NCI-H1436 (cell line): ENCODE results near the gene ODF2.
"Not testable (repeated sequence)": the region's sequence is repeated elsewhere in the genome, so short reads cannot be mapped to it uniquely, and the experiment has no call there.

Experiments used
- DNase-seq: peaks from one replicate; lab custom pipeline; 2025; lab: John Stamatoyannopoulos, UW

Gene ODF2

GRCh38 chr9:128484686-128485413 lies 29.0 kb downstream of the ODF2 start:
- no peak for DNase-seq

DNA sequence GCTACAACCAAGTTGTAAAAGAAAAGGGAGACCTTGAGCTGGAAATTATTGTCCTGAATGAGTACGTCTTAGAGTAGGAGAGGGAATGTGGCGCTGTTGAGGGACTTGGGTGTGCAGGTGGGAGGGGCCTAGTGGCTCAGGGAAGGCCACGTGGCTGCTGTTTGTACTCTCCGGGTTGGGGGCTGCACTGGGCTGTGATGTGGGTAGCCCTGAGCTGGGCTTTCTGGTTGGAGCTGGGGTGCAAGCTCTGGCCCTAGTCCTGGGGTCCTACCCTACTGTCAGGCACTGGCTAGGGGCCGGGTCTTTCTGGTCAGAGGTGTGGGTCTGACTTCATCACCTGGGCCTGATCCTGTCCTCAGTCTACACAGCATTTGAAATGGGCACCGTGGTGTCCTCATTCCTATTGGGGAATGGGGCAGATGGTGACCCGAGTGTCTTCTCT lies 29.6 kb downstream of the ODF2 start:
- DNase-seq = no peak

DNA sequence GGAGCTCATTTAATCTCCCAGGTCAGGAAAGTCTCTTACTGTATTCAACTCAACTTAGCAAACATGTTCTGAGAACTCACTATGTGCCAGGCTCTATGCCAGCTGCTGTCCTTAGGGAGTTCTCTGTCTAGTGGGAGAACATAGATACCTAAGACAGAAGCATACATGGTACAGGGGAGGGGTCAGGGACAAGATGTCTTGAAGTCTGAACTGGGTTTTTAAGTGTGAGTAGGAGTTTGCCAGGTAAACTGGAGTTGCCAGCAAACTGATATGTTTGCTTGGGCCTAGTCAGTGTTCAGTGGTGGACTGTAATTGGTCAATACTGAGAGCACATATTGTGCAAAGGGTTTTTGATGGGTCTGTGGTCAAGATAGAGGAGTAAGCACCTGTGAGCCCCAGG lies 30.4 kb downstream of the ODF2 start:
- no peak for DNase-seq

GRCh38 chr9:128493424-128493823 lies 37.6 kb downstream of the ODF2 start:
- DNase-seq = no peak

- DNase-seq = no peak
Observed at GRCh38 chr9:128494108-128494745, 38.4 kb downstream of the ODF2 start.

- DNase-seq = no peak
Observed at GRCh38 chr9:128494746-128495129, 38.9 kb downstream of the ODF2 start.

DNA sequence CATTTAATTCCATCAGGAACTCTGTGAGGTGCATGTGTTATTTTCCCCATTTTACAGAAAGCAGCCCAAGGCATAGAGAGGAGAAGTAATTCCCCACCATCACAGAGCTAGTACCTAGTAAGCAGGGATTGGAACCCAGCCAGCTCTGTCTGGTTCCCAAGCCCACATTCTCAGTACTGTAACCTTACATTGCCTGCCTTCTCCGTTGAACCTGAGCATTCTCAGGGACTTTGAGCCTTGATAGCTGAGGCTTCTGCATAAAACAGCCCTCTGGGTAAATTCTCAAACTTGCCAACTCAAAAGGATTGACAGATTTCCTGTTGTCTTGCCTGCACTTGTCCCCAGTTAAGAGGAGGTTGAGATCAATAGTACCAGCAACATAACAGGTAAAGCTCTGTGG lies 39.5 kb downstream of the ODF2 start:
- DNase-seq = no peak

DNA sequence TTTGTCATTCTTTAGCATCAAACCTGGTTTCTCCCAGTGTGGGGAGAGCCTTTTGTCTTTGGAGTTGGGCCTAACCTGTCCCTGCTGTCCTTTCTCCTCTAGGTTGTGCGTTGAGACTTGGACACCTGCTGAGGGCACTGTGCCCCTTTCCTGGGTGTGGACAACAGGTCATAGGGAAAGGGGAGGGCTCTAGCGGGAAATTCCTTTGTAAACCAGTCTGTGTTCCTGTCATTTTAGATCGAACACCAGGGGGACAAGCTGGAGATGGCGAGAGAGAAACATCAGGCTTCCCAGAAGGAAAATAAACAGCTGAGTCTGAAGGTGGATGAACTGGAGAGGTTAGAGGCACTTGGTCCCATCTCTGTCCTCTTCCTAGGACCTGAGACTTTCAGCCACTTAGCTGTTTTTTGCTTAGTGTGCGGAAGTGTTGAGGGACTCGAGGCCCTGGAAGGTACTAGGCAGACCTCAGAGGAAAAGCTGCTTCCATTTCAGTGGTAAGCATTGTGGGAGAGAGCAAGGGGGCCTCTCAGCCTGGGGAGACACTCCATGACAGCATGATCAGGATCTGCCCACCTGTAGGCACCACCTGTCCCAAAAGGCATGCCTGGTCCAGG lies 40.1 kb downstream of the ODF2 start:
- no peak for DNase-seq

DNA sequence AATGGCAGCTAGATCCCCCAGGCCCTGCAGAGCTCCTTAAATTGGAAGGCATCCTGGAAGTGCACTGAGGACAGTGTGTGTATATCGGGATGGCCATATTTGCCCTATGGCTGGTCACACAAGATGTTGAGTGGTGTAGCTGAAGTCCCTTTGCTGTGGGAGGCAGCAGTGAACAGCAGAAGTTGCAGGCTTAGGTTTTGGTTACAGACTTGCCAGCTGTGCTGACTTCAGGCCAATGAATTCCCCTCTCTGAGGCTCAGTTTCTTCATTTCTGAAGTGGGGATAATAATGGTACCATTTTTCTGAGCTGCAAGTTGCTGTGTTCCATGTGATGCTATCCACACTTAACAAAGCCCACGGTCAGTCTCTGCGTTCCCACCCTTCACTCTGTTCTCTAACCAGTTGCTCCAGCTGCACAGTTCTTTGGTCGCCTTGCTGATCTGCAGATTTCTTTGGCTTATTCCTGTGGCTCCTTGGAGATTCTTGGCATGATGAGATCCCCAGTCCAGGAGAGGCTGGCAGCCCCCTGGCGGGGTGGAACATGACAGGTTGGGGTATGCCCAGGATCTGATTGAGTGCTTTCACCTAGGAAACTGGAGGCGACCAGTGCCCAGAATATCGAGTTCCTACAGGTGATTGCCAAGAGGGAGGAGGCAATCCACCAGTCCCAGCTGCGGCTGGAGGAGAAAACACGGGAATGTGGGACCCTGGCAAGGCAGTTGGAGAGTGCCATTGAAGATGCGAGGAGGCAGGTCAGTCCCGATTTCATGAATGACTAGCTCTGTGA lies 42.2 kb downstream of the ODF2 start:
- no peak for DNase-seq

- no peak for DNase-seq
Observed at GRCh38 chr9:128498911-128499310, 43.1 kb downstream of the ODF2 start.

- DNase-seq = no peak
Observed at GRCh38 chr9:128499920-128500319, 44.1 kb downstream of the ODF2 start.

- not testable (repeated sequence) for DNase-seq
Observed at GRCh38 chr9:128503415-128503825, 47.6 kb downstream of the ODF2 start.

DNA sequence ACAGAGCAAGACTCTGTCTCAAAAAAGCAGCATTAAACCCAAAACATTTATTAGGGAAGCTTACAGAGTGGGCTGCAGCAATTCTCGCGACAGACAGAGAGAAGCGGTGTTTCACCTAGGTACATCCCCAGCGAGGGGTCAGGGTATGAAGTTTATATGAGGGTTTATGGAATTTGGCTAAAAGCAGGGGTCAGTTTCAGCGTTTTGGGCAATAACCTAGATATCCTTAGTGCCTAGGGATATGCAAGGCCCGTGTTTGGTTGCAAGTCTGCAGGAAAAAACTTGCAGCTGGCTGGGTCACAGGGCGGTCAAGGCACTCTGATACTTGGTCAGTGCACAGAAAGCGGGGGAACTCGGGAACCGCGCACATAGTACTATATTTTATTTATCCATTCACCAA lies 48.1 kb downstream of the ODF2 start:
- DNase-seq = no peak

DNA sequence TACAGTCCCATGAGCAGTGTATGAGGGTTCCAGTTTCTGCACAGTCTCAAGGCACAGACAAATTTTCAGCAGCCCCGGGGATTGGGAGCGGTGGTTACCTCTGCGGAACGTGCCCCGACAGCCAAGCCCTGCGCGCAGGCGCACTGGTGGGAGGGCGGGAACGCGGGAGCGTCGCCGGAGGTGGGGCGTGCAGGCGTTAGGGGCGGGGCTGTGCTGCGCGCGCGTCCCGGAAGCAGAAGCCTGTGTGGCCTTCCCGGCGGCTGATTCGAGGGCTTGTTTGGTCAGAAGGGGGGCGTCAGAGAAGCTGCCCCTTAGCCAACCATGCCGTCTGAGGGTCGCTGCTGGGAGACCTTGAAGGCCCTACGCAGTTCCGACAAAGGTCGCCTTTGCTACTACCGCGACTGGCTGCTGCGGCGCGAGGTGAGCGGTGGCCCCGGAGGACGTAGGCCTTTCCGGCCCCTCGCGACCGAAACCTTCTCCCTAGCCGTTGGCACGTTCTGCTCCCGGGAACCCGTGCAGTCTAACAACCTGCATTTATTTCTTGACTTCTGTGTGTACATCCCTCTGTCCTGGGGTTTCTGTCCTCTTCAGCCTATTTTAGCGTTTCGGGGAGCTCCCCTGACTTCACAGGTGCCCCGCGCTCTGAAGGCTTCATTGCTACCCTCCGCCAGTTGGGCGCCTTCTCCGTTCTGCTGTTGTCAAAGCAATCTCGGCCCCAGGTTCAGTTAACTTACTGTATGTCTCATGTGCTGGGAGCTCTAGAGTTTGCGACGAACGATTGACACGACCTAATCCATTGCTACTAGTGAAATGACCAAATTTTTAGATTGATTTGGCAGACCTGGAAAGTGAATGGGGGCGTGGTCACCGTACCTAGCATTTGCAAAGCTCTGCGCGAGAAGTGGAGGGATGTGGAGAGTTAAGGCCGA lies 48.9 kb downstream of the ODF2 start, which contains the start of gene GLE1:
TSS of gene GLE1 (plus strand) at position 235 of the 929 bp plus-strand sequence. CDS start at position 322, 87 bp downstream.
- DNase-seq = peak; percentile 92

- no peak for DNase-seq
Observed at GRCh38 chr9:128505414-128505765, 49.6 kb downstream of the ODF2 start.

DNA sequence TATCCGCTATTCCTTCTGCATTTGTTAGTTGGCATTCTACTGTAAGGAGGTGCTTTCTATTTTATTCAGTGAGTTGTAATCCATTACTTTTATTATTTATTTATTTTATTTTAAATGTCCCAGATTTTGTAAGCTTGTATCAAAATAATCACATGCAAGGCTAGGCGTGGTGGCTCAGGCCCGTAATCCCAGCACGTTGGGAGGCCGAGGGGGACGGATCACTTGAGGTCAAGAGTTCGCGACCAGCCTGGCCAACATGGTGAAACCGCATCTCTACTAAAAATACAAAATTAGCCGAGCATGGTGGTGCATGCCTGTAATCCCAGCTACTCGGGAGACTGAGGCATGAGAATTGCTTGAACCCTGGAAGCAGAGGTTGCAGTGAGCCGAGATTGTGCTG lies 50.1 kb downstream of the ODF2 start:
- DNase-seq = not testable (repeated sequence)

GRCh38 chr9:128512820-128513219 lies 57.0 kb downstream of the ODF2 start:
- DNase-seq = no peak

DNA sequence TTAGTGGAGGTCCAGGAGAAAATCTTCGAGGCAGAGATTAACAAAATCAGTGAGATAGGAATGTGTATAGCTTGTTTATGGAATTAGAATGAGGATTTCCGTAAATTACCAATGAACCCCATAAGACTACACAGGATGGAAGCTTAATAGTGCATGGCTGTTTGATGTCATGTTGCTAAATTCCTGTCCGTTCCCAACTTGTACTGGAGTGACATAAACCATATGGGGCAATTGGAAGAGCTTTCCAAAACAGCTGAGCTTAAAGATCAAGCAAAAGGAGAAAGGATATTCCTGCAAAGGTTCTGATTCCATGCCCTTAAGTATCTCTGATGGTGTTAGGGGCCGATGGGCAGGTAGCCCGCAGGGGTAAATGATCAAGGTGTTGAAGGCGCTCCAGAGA lies 66.2 kb downstream of the ODF2 start:
- DNase-seq = no peak

DNA sequence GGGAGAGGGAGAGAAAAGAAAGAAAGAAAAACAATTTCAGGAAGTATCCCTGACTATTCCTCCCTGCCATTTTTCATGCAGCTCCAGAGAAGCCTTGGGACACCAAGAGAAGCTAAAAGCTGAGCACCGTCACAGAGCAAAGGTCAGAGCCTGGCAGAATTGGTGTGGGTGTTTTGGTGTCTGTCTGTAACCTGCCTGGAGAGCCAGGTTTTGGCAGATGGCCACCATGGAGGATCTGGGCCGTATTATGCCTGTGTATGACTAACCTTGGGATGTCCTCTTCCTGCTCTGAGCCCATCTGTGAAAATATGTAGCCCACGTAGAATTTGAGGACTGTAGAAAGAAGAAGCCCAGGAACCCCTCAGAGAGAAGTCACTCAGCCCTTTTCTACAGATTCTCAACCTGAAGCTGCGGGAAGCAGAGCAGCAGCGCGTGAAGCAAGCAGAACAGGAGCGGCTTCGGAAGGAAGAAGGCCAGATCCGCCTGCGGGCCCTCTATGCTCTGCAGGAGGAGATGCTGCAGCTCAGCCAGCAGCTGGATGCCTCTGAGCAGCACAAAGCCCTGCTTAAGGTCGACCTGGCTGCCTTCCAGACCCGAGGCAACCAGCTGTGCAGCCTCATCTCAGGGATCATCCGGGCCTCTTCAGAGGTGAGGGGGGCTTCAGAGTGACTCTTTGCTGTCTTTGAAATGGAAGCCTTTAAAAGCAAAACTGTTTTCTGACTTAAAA lies 67.6 kb downstream of the ODF2 start:
- no peak for DNase-seq

DNA sequence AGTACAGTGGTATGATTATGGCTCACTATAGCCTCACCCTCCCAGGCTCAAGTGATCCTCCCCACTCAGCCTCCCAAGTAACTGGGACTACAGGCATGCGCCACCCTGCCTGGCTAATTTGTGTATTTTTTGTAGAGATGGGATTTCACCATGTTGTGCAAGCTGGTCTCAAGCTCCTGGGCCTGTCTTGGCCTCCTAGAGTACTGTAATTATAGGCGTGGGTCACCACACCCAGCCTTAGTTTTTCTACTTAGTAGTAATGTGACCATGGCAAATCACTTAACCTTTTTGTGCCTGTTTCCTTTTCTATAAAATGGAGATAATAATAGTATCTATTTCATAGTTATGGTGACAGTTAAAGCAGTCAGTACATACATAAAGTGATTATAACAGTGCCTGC lies 70.9 kb downstream of the ODF2 start:
- no peak for DNase-seq
